Right lobe of liver (tissue), 6 donors: ENCODE data around the gene GLIS1. TPM values are rescaled to one million over a fixed set of nuclear protein-coding genes. Genes with fewer than 3 reads are reported as not detected.

Experiments used
- ATAC-seq, 4 donors: fragments of 200-7000 bp; cut with Tn5 transposase; one replicate each; pipeline ENCODE4 v1.9.1; 2020; ENCODE audit warnings: mild to moderate bottlenecking in 4 of 4, moderate library complexity in 4 of 4
- DNase-seq, 3 donors: peaks; one replicate each; pipeline ENCODE4 v3.0.0-alpha.2; 2020
- H3K27ac ChIP-seq, 3 donors: fragments of 200-600 bp; one replicate each; pipeline ENCODE4 v1.8.0; 2022
- H3K27me3 ChIP-seq, 2 donors: fragments of 200-600 bp; one replicate each; pipeline ENCODE4 v1.8.0; 2022
- H3K36me3 ChIP-seq, 4 donors: fragments of 200-600 bp; sonication (generic) in 1 of 4; one replicate each; pipeline versions ENCODE4 v1.5.1 to v1.8.0; 2017 to 2022; ENCODE audit warnings: control low read depth in 1 of 4
- H3K4me1 ChIP-seq, 4 donors: fragments of 200-600 bp; sonication (generic) in 1 of 4; one replicate each; pipeline versions ENCODE4 v1.5.1 to v1.8.0; 2017 to 2022; ENCODE audit warnings: control low read depth in 1 of 4
- H3K4me3 ChIP-seq, 3 donors: fragments of 200-600 bp; one replicate each; pipeline ENCODE4 v1.8.0; 2022
- H3K9me3 ChIP-seq, 4 donors: fragments of 200-600 bp; sonication (generic) in 1 of 4; one replicate each; pipeline versions ENCODE4 v1.5.1 to v1.8.0; 2017 to 2022; ENCODE audit warnings: control low read depth in 1 of 4
- CTCF ChIP-seq, 4 donors: fragments of 200-600 bp in 3 of 4; fragments of 450-650 bp in 1 of 4; IDR thresholded peaks; one replicate each; pipeline versions ENCODE4 v1.5.1 to v1.8.0; 2016 to 2022; ENCODE audit warnings: antibody characterized with exemption in 4 of 4, mild to moderate bottlenecking in 2 of 4
- POLR2A ChIP-seq: fragments of 450-650 bp; IDR thresholded peaks from one replicate; pipeline ENCODE4 v1.6.1; 2017; ENCODE audit warnings: antibody characterized with exemption, mild to moderate bottlenecking
- WGBS: methylation state at CpG from one replicate; pipeline ENCODE4 v1.1.6; 2018; ENCODE audit warnings: low coverage, low lambda C conversion rate; ENCODE audit not compliant: insufficient coverage; ENCODE audit errors: missing lambda C conversion rate; 5-methylcytosine and 5-hydroxymethylcytosine counted together
- intact Hi-C, 2 donors: fragments of 100-400 bp; cut with DNase I; formaldehyde crosslinking; loops; one replicate each; pipeline versions ENCODE4 v1.11.2 to v1.14.1; 2022
- total RNA-seq, 6 experiments: library from RNA; depleted of rRNA in 2 of 6; stranded (reverse); fragments of >200 nt in 2 of 6; fragmentation: NEBNext Ultra II Directional in 3 of 6; extraction: Animal tissue kit (Norgen Biotek cat#: 25700) in 3 of 6; gene quantifications; one replicate each; pipeline versions ENCODE4 v1.1.0 to v1.2.4, GENCODE V29; 2016 to 2023
- donor health status: DM: no; HTN: yes; CAD: no.
- donor health status: DM: no; HTN: no; CAD: no.
- donor health status: DM: no; HTN: no; CAD: no.
- donor health status: DM: no; HTN: yes; CAD: no.
- donor health status: DM: no; HTN: yes; CAD: no.

GLIS1 gene
- total RNA-seq, 6 experiments from 2014 or later: not detected

- H3K27me3 ChIP-seq: no peaks in the 10 kb centered on the region
- H3K36me3 ChIP-seq: no peaks in the 10 kb centered on the region
- intact Hi-C loops: no loop called here
- WGBS: 61% methylated on average over 5 of the region's 5 CpGs
- H3K9me3 ChIP-seq: no peaks in the 10 kb centered on the region
- ATAC-seq: no peak
- no peak for DNase-seq
- H3K4me1 ChIP-seq: no peaks in the 10 kb centered on the region
- no peak overlapping the region for H3K27ac ChIP-seq
- no peak for TF ChIP-seq CTCF (IDR thresholded peaks at IDR 0.05)
- TF ChIP-seq POLR2A: no peak
- no peak overlapping the region for H3K4me3 ChIP-seq
These were observed 22.8 kb downstream of the GLIS1 start for GRCh38 chr1:53716150-53716549.

GRCh38 chr1:53715478-53715877, 23.5 kb downstream of the GLIS1 start:
- WGBS: 53% methylated on average over 8 of the region's 11 CpGs
- H3K27me3 ChIP-seq: no peaks in the 10 kb centered on the region
- intact Hi-C loops: no loop called here
- H3K4me1 ChIP-seq: no peaks in the 10 kb centered on the region
- no peak overlapping the region for H3K4me3 ChIP-seq
- H3K36me3 ChIP-seq: no peaks in the 10 kb centered on the region
- no peak overlapping the region for H3K27ac ChIP-seq
- no peaks in the 10 kb centered on the region for H3K9me3 ChIP-seq
- no peak for DNase-seq
- TF ChIP-seq POLR2A: no peak
- peak in 2 of 4 donors; percentile 12 to 33 for TF ChIP-seq CTCF (IDR thresholded peaks at IDR 0.05)
- ATAC-seq: peak in 1 of 4 donors; percentile 39

GRCh38 chr1:53712276-53712675, 26.7 kb downstream of the GLIS1 start:
- Histone ChIP-seq H3K27me3 (no peaks in the 10 kb centered on the region), H3K4me1 (no peaks in the 10 kb centered on the region), H3K27ac (no peak overlapping the region), H3K36me3 (no peaks in the 10 kb centered on the region), H3K9me3 (no peaks in the 10 kb centered on the region), H3K4me3 (no peak overlapping the region)
- TF ChIP-seq POLR2A: no peak
- no peak for TF ChIP-seq CTCF (IDR thresholded peaks at IDR 0.05)
- DNase-seq (no peak), ATAC-seq (no peak)
- WGBS: 67% methylated on average over 1 of the region's 2 CpGs
- intact Hi-C loops: no loop called here

- intact Hi-C loops: no loop called here
- ATAC-seq (no peak), DNase-seq (no peak)
- H3K4me3 ChIP-seq: no peak overlapping the region
- no peak for TF ChIP-seq CTCF (IDR thresholded peaks at IDR 0.05)
- TF ChIP-seq POLR2A: no peak
- H3K4me1 ChIP-seq: no peaks in the 10 kb centered on the region
- H3K36me3 ChIP-seq: no peaks in the 10 kb centered on the region
- H3K9me3 ChIP-seq: no peaks in the 10 kb centered on the region
- H3K27ac ChIP-seq: no peak overlapping the region
- WGBS: 48% methylated on average over 3 of the region's 8 CpGs
- no peaks in the 10 kb centered on the region for H3K27me3 ChIP-seq
These were observed 28.4 kb downstream of the GLIS1 start for GRCh38 chr1:53710584-53710983.

GRCh38 chr1:53708687-53709086, 30.3 kb downstream of the GLIS1 start:
- no peak overlapping the region for H3K27ac ChIP-seq
- no peaks in the 10 kb centered on the region for H3K9me3 ChIP-seq
- no peak overlapping the region for H3K4me3 ChIP-seq
- intact Hi-C loops: no loop called here
- TF ChIP-seq POLR2A: no peak
- TF ChIP-seq CTCF (IDR thresholded peaks at IDR 0.05): no peak
- no peaks in the 10 kb centered on the region for H3K36me3 ChIP-seq
- WGBS: 95% methylated on average over 2 of the region's 3 CpGs
- ATAC-seq (no peak), DNase-seq (no peak)
- no peaks in the 10 kb centered on the region for H3K4me1 ChIP-seq
- H3K27me3 ChIP-seq: no peaks in the 10 kb centered on the region
